Stimulated activated CD4-positive, alpha-beta T cell treated with anti-CD3 and anti-CD28 coated beads, TNF-alpha, amount 100 ng/mL, for 24 hours (primary cell): Measurements from ENCODE around the gene SFXN5.
"Not testable (repeated sequence)": the region's sequence is repeated elsewhere in the genome, so short reads cannot be mapped to it uniquely, and the experiment has no call there.

Source experiments
- DNase-seq, 3 experiments: peaks; one replicate each; pipeline ENCODE4 v3.0.0-alpha.2; 2020; ENCODE audit warnings: low read depth in 3 of 3

Gene SFXN5

GRCh38 chr2:73071360-73072128, at the start of gene SFXN5:
TSS of gene SFXN5 (minus strand) at chr2:73071712. CDS start at chr2:73071705, 7 bp downstream.
- DNase-seq = peak; percentile 88 to 96 (median 90)

- not testable (repeated sequence) for DNase-seq
These were observed 48.2 kb upstream of the SFXN5 start for GRCh38 chr2:73119611-73120239.

DNA sequence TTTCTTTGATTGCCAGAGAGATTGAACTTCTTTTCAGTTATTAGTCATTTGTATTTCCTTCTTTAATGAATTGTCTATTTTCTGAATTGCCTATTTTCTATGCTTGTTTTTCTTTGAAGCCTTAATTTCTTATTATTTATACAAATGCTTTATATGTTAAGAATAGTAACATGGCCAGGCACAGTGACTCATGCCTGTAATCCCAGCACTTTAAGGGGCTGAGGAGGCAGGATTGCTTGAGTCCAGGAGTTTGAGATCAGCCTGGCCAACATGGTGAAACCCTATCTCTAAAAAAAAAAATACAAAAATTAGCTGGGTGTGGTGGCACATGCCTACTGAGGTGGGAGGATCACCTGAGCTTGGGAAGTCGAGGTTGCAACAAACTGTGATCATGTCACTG, 45.9 kb upstream of the SFXN5 start:
- no peak for DNase-seq

DNA sequence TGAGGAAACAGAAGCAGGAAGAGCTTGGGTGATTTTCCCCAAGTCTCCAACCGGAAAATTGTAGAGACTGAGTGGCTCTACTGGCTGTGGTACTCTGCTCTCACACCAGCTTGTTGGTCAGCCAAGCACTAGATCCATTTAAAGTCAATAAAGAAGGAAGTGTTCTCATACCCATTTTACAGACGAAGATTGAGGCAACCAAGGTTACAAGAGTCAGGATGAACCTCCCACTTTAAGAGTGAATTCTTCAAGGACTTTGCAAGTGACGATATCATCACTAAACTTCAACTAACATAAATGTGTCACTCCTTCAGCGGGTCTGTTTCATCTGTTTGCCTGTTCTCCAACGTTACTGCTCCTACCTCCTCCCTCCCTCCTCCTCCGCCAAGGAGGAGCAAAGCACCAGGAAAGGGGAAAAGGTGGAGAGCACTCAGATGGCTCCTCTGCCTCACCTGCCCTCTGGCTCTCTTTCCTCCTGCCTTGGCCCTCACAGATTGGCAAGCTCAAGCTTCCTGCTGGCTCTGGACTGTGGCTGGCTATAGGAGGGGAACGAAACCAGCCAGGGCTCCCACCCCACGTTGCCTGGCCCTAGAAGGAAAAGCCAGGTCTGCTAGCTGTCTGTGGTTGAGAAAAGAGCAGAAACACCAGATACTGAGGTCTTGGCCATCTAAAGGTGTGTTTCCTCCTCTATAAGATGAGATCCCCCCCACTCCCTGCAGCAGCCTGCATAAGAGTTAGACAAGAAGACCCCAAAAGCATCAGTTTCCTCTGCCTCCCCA, 44.9 kb upstream of the SFXN5 start:
- DNase-seq = no peak

DNA sequence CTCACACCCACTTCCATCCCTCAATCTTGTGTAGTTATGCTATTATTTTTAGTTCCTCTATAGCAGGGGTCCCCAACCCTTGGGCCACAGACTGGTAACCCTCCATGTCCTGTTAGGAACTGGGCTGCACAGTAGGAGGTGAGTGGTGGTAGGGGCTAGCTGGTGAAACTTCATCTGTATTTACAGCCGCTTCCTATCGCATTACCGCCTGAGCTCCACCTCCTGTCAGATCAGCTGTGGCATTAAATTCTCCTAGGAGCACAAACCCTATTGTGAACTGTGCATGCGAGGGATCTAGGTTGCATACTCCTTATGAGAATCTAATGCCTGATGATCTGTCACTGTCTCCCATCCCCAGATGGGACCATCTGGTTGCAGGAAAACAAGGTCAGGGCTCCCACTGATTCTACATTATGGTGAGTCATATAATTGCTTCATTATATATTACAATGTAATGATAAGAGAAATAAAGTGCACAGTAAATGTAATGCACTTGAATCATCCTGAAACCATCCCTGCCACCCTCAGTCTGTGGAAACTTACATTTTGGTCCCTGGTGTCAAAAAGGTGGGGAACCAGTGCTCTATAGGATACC, 42.9 kb upstream of the SFXN5 start:
- DNase-seq = no peak

GRCh38 chr2:73112913-73113854, 41.7 kb upstream of the SFXN5 start, which contains the start of gene RAB11FIP5:
TSS of gene RAB11FIP5 (minus strand) at chr2:73112948. CDS start at chr2:73112777, 171 bp downstream.
- peak; percentile 55 to 78 (median 59) for DNase-seq

- peak in 1 of 3 experiments; percentile 16 for DNase-seq
These were observed 40.8 kb upstream of the SFXN5 start for GRCh38 chr2:73112026-73112912.

GRCh38 chr2:73111073-73112025, 39.8 kb upstream of the SFXN5 start:
- DNase-seq = peak in 1 of 3 experiments; percentile 4

- no peak for DNase-seq
These were observed 38.9 kb upstream of the SFXN5 start for GRCh38 chr2:73110168-73111072.

DNA sequence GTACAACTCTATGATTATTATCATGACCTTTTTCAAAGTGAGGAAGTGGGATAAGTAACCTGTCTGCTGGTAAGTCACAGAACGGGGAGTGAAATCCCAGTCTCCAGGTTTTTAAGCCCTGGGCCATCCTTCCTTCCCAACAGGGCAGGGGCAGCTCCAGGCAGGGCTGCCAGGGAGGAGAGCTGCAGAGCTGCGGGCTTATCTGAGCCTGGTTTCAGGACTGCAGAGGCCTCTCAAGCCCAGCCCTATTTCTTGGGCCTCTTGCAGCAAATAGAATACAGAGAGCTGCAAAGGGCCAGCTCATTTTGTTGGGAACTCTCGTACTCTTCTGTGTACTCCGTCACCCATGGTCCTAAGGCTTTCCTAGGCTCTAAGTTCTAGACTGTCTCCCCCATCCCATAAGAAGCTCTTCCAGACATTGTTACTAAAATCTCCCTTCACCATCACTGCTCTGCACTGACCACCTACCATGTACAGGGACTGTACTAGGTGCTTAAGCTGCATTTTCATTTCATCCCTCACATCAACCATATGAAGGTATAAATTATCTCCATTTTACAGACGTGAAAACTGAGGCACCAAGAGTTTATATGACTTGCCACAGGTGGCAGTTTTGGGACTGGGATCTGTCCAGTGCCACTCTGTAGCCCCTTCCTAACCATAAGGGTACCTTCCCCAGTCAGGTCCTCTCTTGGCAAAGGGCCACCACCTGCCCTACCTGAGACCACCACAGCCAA, 38.1 kb upstream of the SFXN5 start:
- no peak for DNase-seq

DNA sequence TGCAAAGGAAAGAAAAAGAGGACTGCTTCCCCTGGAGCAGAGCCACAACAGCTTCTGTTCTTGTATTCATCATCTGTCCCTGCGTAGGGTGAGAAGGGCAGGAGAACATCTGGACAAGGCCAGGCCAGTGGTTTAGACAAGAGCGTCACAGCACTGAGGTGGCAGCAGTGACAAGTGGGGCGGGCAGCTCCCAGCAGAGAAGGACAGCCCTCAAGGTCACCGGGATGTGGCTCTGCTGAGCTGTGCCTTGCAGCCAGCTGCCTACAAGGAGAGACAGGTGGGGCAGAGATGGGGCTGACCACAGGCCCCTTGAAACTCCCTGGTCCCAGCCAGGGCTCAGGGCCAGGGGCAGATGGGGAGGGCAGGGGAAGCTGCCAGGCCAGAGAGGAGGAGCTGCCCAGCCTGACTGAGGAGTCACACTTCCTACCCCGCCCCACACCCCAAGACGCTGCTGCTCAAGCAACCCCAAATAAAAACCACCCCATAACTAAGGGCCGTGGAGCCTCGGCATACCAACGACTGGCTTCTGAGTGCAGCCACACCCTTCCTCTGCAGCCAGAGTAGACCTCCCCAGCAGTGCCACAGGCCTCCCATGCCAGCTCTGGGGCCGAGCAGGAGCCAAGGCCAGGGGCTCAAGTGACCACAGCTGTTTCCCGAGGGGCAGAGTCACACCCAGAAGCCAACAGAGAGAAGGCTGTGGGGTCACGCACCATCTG, 35.9 kb upstream of the SFXN5 start:
- DNase-seq = no peak

GRCh38 chr2:73106791-73107190, 35.3 kb upstream of the SFXN5 start:
- no peak for DNase-seq

DNA sequence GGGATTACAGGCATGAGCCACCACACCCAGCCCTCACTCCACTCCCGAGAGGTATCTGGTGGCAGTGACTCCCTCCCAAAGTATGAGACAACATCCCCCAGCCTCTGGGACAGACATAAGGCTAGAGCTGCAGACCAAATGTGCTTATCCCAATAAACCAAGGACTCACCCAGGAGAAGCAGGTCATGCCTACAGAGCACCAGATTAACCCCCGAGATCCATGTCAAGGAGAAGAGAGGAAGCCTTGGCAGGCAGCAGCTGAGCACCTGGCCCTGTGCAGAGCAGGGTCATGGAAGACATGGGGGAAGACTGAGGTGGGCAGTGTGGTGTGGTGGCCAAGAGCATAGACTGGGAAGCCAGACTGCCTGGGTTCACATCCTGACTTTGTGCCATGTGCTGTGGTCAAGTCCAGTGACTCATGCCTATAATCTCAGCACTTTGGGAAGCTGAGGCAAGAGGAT, 34.0 kb upstream of the SFXN5 start:
- DNase-seq = no peak

DNA sequence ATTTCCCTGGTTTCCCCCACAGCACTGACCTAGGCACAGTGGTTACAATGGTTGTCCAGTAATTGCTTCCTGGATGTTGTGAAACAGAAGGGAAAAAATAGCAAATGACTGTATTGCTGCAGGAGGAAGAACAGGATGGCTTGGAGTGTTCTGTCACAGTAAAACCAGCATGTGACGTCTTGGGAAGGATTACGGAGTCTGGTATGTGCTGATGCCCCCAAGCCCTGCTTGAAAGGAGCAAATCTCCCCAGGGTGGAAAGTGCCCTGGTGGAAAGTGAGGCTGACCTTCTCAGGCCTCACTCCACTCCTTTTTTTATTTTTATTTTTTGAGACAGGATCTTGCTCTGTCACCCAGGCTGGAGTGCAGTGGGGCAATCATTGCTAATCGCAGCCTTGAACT, 33.4 kb upstream of the SFXN5 start:
- DNase-seq = no peak

DNA sequence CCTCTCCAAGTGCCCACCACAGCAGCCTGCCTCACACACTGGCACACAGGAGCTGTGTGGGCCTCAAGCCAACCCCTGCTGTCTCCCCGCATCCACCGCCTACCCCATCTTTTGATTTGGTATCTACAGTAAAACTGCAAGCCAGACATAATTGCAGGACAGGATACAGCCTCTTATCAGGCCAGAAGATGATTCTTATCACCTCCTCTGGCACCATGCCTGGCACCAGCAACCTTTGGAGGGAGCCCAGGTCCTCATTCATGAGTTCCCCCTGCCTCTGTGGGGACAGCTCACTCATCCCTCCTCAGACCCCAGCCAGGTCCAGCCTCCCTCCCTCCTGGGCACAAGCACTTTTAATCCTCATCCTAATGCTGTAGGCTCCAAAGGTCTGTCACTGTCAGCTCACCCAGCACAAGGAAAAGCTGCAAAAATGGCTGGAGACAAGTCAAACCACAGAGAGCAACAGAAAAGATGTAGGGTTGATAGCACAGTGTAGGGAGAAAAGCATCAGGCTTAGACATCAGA, 31.6 kb upstream of the SFXN5 start:
- no peak for DNase-seq
